Tibial nerve (tissue), 3 donors: ENCODE data around the gene PRKCE.
"Not testable (repeated sequence)": the region's sequence is repeated elsewhere in the genome, so short reads cannot be mapped to it uniquely, and the experiment has no call there.

Experiments used
- CTCF ChIP-seq, 5 experiments: fragments of 200-600 bp in 3 of 5; fragments of 450-650 bp in 2 of 5; sonication (generic) in 3 of 5; IDR thresholded peaks; one replicate each; pipeline ENCODE4 v1.5.1; 2016 to 2019; ENCODE audit warnings: antibody characterized with exemption in 5 of 5, mild to moderate bottlenecking in 3 of 5, moderate library complexity in 2 of 5
- POLR2A ChIP-seq, 2 donors: fragments of 450-650 bp; IDR thresholded peaks; one replicate each; pipeline ENCODE4 v1.6.1; 2017; ENCODE audit warnings: antibody characterized with exemption in 2 of 2, mild to moderate bottlenecking in 2 of 2, moderate library complexity in 2 of 2

- not testable (repeated sequence) for TF ChIP-seq CTCF, POLR2A (IDR thresholded peaks at IDR 0.05)
These were observed 44.1 kb downstream of the PRKCE start for GRCh38 chr2:45695480-45696007.
